OCI-LY1 (cell line): ENCODE measurements around the gene GULP1.

Experiments used
- EZH2 ChIP-seq: fragments of 200-600 bp; sonication (generic), shearing (Covaris generic); IDR thresholded peaks from 2 replicates; pipeline ENCODE4 v1.8.0; 2017; ENCODE audit warnings: borderline replicate concordance, mixed run types, mild to moderate bottlenecking, antibody characterized with exemption, low read length, moderate library complexity, mixed read lengths
- TF ChIP-seq, protein P1 (sequence below): fragments of 200-600 bp; sonication (generic), shearing (Covaris generic); IDR thresholded peaks from 2 replicates; pipeline ENCODE4 v1.5.1; 2017; ENCODE audit warnings: mild to moderate bottlenecking, antibody characterized with exemption, low read length, moderate library complexity, mixed read lengths

GRCh38 chr2:188517549-188518215 is 226.0 kb downstream of the GULP1 start:
- TF ChIP-seq, protein P1, sequence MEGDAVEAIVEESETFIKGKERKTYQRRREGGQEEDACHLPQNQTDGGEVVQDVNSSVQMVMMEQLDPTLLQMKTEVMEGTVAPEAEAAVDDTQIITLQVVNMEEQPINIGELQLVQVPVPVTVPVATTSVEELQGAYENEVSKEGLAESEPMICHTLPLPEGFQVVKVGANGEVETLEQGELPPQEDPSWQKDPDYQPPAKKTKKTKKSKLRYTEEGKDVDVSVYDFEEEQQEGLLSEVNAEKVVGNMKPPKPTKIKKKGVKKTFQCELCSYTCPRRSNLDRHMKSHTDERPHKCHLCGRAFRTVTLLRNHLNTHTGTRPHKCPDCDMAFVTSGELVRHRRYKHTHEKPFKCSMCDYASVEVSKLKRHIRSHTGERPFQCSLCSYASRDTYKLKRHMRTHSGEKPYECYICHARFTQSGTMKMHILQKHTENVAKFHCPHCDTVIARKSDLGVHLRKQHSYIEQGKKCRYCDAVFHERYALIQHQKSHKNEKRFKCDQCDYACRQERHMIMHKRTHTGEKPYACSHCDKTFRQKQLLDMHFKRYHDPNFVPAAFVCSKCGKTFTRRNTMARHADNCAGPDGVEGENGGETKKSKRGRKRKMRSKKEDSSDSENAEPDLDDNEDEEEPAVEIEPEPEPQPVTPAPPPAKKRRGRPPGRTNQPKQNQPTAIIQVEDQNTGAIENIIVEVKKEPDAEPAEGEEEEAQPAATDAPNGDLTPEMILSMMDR, result no peak
- TF ChIP-seq EZH2, result no peak
